H9 (cell line): ENCODE data around the gene STRIT1. TPM values are rescaled to one million over a fixed set of nuclear protein-coding genes. Genes with fewer than 3 reads are reported as not detected.

ENCODE experiments used
- DNase-seq: peaks from one replicate; pipeline ENCODE4 v3.0.0-alpha.2; 2017
- H2AFZ ChIP-seq: one replicate; pipeline ENCODE4 v1.6.1; 2013; ENCODE audit warnings: mild to moderate bottlenecking, low read length, control low read depth, moderate library complexity
- H2AK5ac ChIP-seq: 2 replicates; pipeline ENCODE4 v1.6.1; 2013; ENCODE audit warnings: low read length, control low read depth, mixed read lengths; ENCODE audit not compliant: insufficient read length
- H2BK120ac ChIP-seq: one replicate; pipeline ENCODE4 v1.6.1; 2013; ENCODE audit warnings: low read depth, mild to moderate bottlenecking, low read length, control low read depth, inconsistent platforms; ENCODE audit not compliant: poor library complexity, severe bottlenecking
- H2BK12ac ChIP-seq: 2 replicates; pipeline ENCODE4 v1.6.1; 2013; ENCODE audit warnings: low read length, control low read depth, mixed read lengths, low read depth; ENCODE audit not compliant: insufficient read length
- H2BK15ac ChIP-seq: 2 replicates; pipeline ENCODE4 v1.6.1; 2013; ENCODE audit warnings: low read depth, low read length, control low read depth
- H2BK20ac ChIP-seq: one replicate; pipeline ENCODE4 v1.6.1; 2013; ENCODE audit warnings: low read depth, mild to moderate bottlenecking, low read length, control low read depth, inconsistent platforms; ENCODE audit not compliant: poor library complexity, severe bottlenecking
- H2BK5ac ChIP-seq: 2 replicates; pipeline ENCODE4 v1.6.1; 2013; ENCODE audit warnings: low read length, control low read depth, mixed read lengths; ENCODE audit not compliant: insufficient read length
- H3K14ac ChIP-seq: 2 replicates; pipeline ENCODE4 v1.6.1; 2013; ENCODE audit warnings: low read length, control low read depth; ENCODE audit not compliant: insufficient read depth
- H3K18ac ChIP-seq: 2 replicates; pipeline ENCODE4 v1.6.1; 2013; ENCODE audit warnings: low read depth, mild to moderate bottlenecking, mixed read lengths, low read length, control low read depth; ENCODE audit not compliant: insufficient read length
- H3K23ac ChIP-seq: 2 replicates; pipeline ENCODE4 v1.6.1; 2013; ENCODE audit warnings: low read length, control low read depth, mixed read lengths, low read depth; ENCODE audit not compliant: insufficient read length
- H3K23me2 ChIP-seq: 2 replicates; pipeline ENCODE4 v1.6.1; 2013; ENCODE audit warnings: low read depth, mild to moderate bottlenecking, mixed read lengths, low read length, control low read depth; ENCODE audit not compliant: insufficient read length, poor library complexity, severe bottlenecking
- H3K27ac ChIP-seq: 2 replicates; pipeline ENCODE4 v1.5.1; 2013; ENCODE audit warnings: low read length, control low read depth, mixed read lengths, low read depth; ENCODE audit not compliant: insufficient read length
- H3K27me3 ChIP-seq: 2 replicates; pipeline ENCODE4 v1.6.1; 2013; ENCODE audit warnings: low read length, control low read depth, inconsistent platforms; ENCODE audit not compliant: insufficient read depth
- H3K4ac ChIP-seq: 2 replicates; pipeline ENCODE4 v1.6.1; 2013; ENCODE audit warnings: low read depth, mild to moderate bottlenecking, control low read depth, inconsistent platforms, low read length, moderate library complexity
- H3K4me1 ChIP-seq: 2 replicates; pipeline ENCODE4 v1.6.1; 2013; ENCODE audit warnings: low read length, control low read depth, inconsistent platforms; ENCODE audit not compliant: insufficient read depth
- H3K4me2 ChIP-seq: 2 replicates; pipeline ENCODE4 v1.6.1; 2013; ENCODE audit warnings: low read length, control low read depth, mixed read lengths; ENCODE audit not compliant: insufficient read length, insufficient read depth
- H3K56ac ChIP-seq: 2 replicates; pipeline ENCODE4 v1.6.1; 2013; ENCODE audit warnings: low read depth, mild to moderate bottlenecking, mixed read lengths, low read length, control low read depth; ENCODE audit not compliant: insufficient read length
- H3K79me1 ChIP-seq: 2 replicates; pipeline ENCODE4 v1.6.1; 2013; ENCODE audit warnings: low read depth, mild to moderate bottlenecking, moderate library complexity, low read length, control low read depth, inconsistent platforms; ENCODE audit not compliant: insufficient read depth, poor library complexity, severe bottlenecking
- H3K79me2 ChIP-seq: 2 replicates; pipeline ENCODE4 v1.6.1; 2013; ENCODE audit warnings: low read length, control low read depth, inconsistent platforms; ENCODE audit not compliant: insufficient read depth
- H3K9ac ChIP-seq: 2 replicates; pipeline ENCODE4 v1.6.1; 2013; ENCODE audit warnings: low read length, control low read depth, mixed read lengths; ENCODE audit not compliant: insufficient read length; ENCODE audit errors: extremely low read depth
- H3K9me3 ChIP-seq: one replicate; pipeline ENCODE4 v1.6.1; 2013; ENCODE audit warnings: low read depth, low read length, inconsistent platforms; ENCODE audit not compliant: control insufficient read depth
- H3T11ph ChIP-seq: one replicate; pipeline ENCODE4 v1.6.1; 2013; ENCODE audit warnings: mild to moderate bottlenecking, low read length, control low read depth, inconsistent platforms
- H4K20me1 ChIP-seq: one replicate; pipeline ENCODE4 v1.6.1; 2013; ENCODE audit not compliant: control insufficient read depth, insufficient read length, insufficient read depth
- H4K5ac ChIP-seq: 2 replicates; pipeline ENCODE4 v1.6.1; 2013; ENCODE audit warnings: low read depth, mild to moderate bottlenecking, mixed read lengths, low read length, control low read depth; ENCODE audit not compliant: insufficient read length
- H4K8ac ChIP-seq: replicated peaks from 2 replicates; pipeline ENCODE4 v1.6.1; 2013; ENCODE audit warnings: low read length, control low read depth, mixed read lengths, low read depth; ENCODE audit not compliant: insufficient read length
- H4K91ac ChIP-seq: 2 replicates; pipeline ENCODE4 v1.6.1; 2013; ENCODE audit warnings: low read depth, mild to moderate bottlenecking, moderate library complexity, mixed read lengths, low read length, control low read depth; ENCODE audit not compliant: insufficient read length
- H3K27ac Mint-ChIP-seq, 3 experiments: 2 replicates in 2 of 3; 3 replicates in 1 of 3; pipeline ENCODE4 v1.8.0; 2020 to 2021; ENCODE audit warnings: mixed read lengths in 3 of 3, mild to moderate bottlenecking in 1 of 3, moderate library complexity in 1 of 3
- H3K27me3 Mint-ChIP-seq: 2 replicates; pipeline ENCODE4 v1.8.0; 2021; ENCODE audit warnings: low read depth, mild to moderate bottlenecking, moderate library complexity, mixed read lengths
- H3K36me3 Mint-ChIP-seq, 3 experiments: 2 replicates in 2 of 3; 3 replicates in 1 of 3; pipeline ENCODE4 v1.8.0; 2020 to 2021; ENCODE audit warnings: low read depth in 3 of 3, mixed read lengths in 3 of 3; ENCODE audit not compliant: insufficient read depth in 1 of 3
- H3K4me1 Mint-ChIP-seq, 2 experiments: 2 replicates each; pipeline ENCODE4 v1.8.0; 2020; ENCODE audit warnings: mixed read lengths in 2 of 2
- H3K4me3 Mint-ChIP-seq, 2 experiments: 2 replicates in 1 of 2; 3 replicates in 1 of 2; pipeline ENCODE4 v1.8.0; 2020 to 2021; ENCODE audit warnings: mild to moderate bottlenecking in 2 of 2, mixed read lengths in 2 of 2, moderate library complexity in 1 of 2
- H3K9me3 Mint-ChIP-seq, 2 experiments: 2 replicates in 1 of 2; 3 replicates in 1 of 2; pipeline ENCODE4 v1.8.0; 2020; ENCODE audit warnings: mild to moderate bottlenecking in 2 of 2, mixed read lengths in 2 of 2, moderate library complexity in 1 of 2
- WGBS: extraction: QIAGEN DNeasy Blood & Tissue Kit; methylation state at CpG from one replicate; pipeline ENCODE4 v1.1.7; 2013; ENCODE audit warnings: missing lambda C conversion rate, low lambda C conversion rate, mixed read lengths; ENCODE audit not compliant: insufficient read length; ENCODE audit errors: extremely low coverage; 5-methylcytosine and 5-hydroxymethylcytosine counted together
- total RNA-seq: library from RNA; stranded (reverse); gene quantifications from 2 replicates; pipeline ENCODE4 v1.2.1, GENCODE V29; 2021
- TF ChIP-seq, protein P1 (sequence below): fragments of 200-600 bp; sonication (generic); conservative IDR thresholded peaks from 3 replicates; pipeline ENCODE4 v1.8.0; 2021; ENCODE audit warnings: antibody characterized with exemption, mild to moderate bottlenecking

The STRIT1 gene
- total RNA-seq, 1 experiment from 2014 or later: not detected

DNA sequence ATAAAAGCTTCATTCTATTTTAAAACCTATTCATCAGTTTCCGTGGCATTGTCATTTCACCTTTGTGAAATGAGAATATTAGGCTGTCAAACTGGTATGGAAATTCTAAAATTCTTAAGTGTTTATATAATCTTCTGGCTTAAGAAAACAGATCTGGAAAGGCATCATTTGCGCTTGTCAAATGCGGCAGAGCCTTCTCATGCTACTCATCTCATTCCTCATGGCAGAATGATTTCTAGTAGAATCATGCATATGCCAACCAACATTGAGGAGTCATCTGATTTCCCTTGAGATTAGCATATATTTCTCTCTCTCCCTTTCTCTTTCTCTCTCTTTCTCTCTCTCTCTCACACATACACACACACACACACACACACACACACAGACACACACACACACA is 48.8 kb downstream of the STRIT1 start:
- Histone ChIP-seq H4K8ac (no peak overlapping the region), H3K18ac (no peak overlapping the region), H3K23me2 (no peaks in the 10 kb centered on the region), H2BK120ac (no peak overlapping the region), H2BK12ac (no peak overlapping the region), H2AFZ (no peak overlapping the region), H3K23ac (no peak overlapping the region), H2BK15ac (no peak overlapping the region), H3K4me2 (no peak overlapping the region), H2BK20ac (no peak overlapping the region), H3K56ac (no peak overlapping the region), H3K4ac (no peak overlapping the region), H4K91ac (no peak overlapping the region), H3K79me2 (no peaks in the 10 kb centered on the region), H3K27me3 (no peaks in the 10 kb centered on the region), H3K9ac (no peak overlapping the region), H2BK5ac (no peak overlapping the region), H3K14ac (no peak overlapping the region), H3K27ac (no peak overlapping the region), H2AK5ac (no peak overlapping the region), H3K9me3 (no peaks in the 10 kb centered on the region), H4K20me1 (no peaks in the 10 kb centered on the region), H3K4me1 (no peaks in the 10 kb centered on the region), H3T11ph (no peak overlapping the region), H3K79me1 (no peaks in the 10 kb centered on the region), H4K5ac (no peak overlapping the region)
- WGBS: no CpG with 5 or more reads among the region's 3 CpGs
- Mint-ChIP-seq H3K27me3 (no peaks in the 10 kb centered on the region), H3K36me3 (peaks cover 0 to 17% (median 0%) of the 10 kb centered on the region in 3 experiments; a peak in 2 of 7 replicates), H3K9me3 (no peaks in the 10 kb centered on the region), H3K4me3 (no peak overlapping the region), H3K27ac (no peak overlapping the region), H3K4me1 (no peaks in the 10 kb centered on the region)
- DNase-seq: no peak
- TF ChIP-seq, protein P1, sequence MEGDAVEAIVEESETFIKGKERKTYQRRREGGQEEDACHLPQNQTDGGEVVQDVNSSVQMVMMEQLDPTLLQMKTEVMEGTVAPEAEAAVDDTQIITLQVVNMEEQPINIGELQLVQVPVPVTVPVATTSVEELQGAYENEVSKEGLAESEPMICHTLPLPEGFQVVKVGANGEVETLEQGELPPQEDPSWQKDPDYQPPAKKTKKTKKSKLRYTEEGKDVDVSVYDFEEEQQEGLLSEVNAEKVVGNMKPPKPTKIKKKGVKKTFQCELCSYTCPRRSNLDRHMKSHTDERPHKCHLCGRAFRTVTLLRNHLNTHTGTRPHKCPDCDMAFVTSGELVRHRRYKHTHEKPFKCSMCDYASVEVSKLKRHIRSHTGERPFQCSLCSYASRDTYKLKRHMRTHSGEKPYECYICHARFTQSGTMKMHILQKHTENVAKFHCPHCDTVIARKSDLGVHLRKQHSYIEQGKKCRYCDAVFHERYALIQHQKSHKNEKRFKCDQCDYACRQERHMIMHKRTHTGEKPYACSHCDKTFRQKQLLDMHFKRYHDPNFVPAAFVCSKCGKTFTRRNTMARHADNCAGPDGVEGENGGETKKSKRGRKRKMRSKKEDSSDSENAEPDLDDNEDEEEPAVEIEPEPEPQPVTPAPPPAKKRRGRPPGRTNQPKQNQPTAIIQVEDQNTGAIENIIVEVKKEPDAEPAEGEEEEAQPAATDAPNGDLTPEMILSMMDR: no peak
